H1 (cell line): ENCODE data around the gene TCF4. TPM values are rescaled to one million over a fixed set of nuclear protein-coding genes. Genes with fewer than 3 reads are reported as not detected.

ENCODE experiments used
- CTCF ChIA-PET: fragments of 300-600 bp; sonication (Branson Sonifier 250); formaldehyde crosslinking; loops from one replicate; lab custom pipeline; 2021; ENCODE audit not compliant: partially characterized antibody; lab: Charles Lee
- POLR2A ChIA-PET: fragments of 300-600 bp; sonication (Branson Sonifier 250); formaldehyde crosslinking; loops from one replicate; lab custom pipeline; 2021; ENCODE audit warnings: inconsistent platforms; ENCODE audit not compliant: partially characterized antibody; lab: Charles Lee
- DNase-seq, 2 experiments: peaks; one replicate each; pipeline versions ENCODE4 v3.0.0 to v3.0.0-alpha.2; 2010 to 2022; ENCODE audit warnings: low spot score in 2 of 2, low read depth in 1 of 2, mixed read lengths in 1 of 2
- FAIRE-seq: peaks from 2 replicates; lab custom pipeline; 2011; peaks lifted over from hg19 to GRCh38; lab: Jason Lieb, UNC
- H2AFZ ChIP-seq: 2 replicates; pipeline ENCODE4 v1.8.1; 2012; ENCODE audit warnings: low read length, inconsistent platforms
- H2AK5ac ChIP-seq: 2 replicates; pipeline ENCODE4 v1.6.1; 2013; ENCODE audit warnings: low read depth, low read length
- H2BK120ac ChIP-seq: replicated peaks from 2 replicates; pipeline ENCODE3; 2013; ENCODE audit warnings: low read depth, low read length, inconsistent platforms
- H2BK12ac ChIP-seq: 2 replicates; pipeline ENCODE4 v1.6.1; 2013; ENCODE audit warnings: low read depth, low read length
- H2BK15ac ChIP-seq: 2 replicates; pipeline ENCODE4 v1.6.1; 2013; ENCODE audit warnings: low read length
- H2BK20ac ChIP-seq: 2 replicates; pipeline ENCODE4 v1.6.1; 2013; ENCODE audit warnings: low read length
- H2BK5ac ChIP-seq: 2 replicates; pipeline ENCODE4 v1.6.1; 2013; ENCODE audit warnings: low read depth, low read length
- H3K14ac ChIP-seq: 2 replicates; pipeline ENCODE4 v1.6.1; 2013; ENCODE audit warnings: inconsistent platforms; ENCODE audit not compliant: insufficient read length
- H3K18ac ChIP-seq: 2 replicates; pipeline ENCODE4 v1.6.1; 2013; ENCODE audit warnings: low read length; ENCODE audit errors: extremely low read depth
- H3K23ac ChIP-seq: 2 replicates; pipeline ENCODE4 v1.6.1; 2013; ENCODE audit warnings: inconsistent platforms; ENCODE audit not compliant: insufficient read length
- H3K23me2 ChIP-seq: 2 replicates; pipeline ENCODE4 v1.6.1; 2013; ENCODE audit warnings: low read depth, low read length
- H3K27ac ChIP-seq: 2 replicates; pipeline ENCODE4 v1.6.1; 2011; ENCODE audit warnings: low read depth, low read length, inconsistent platforms
- H3K27me3 ChIP-seq, 4 experiments: replicated peaks in 1 of 4; 1 replicate in 1 of 4; 2 replicates in 3 of 4; pipeline versions ENCODE4 v1.6.1 to v1.8.1; 2011 to 2013; ENCODE audit warnings: low read length in 3 of 4, mild to moderate bottlenecking in 3 of 4, inconsistent platforms in 2 of 4, mixed read lengths in 2 of 4, moderate library complexity in 1 of 4; ENCODE audit not compliant: control insufficient read depth in 3 of 4, insufficient read depth in 3 of 4; ENCODE audit errors: extremely low read depth in 1 of 4
- H3K36me3 ChIP-seq, 4 experiments: 2 replicates each; pipeline versions ENCODE4 v1.6.1 to v1.8.1; 2011 to 2013; ENCODE audit warnings: mild to moderate bottlenecking in 4 of 4, low read length in 3 of 4, moderate library complexity in 2 of 4, control low read depth in 1 of 4, inconsistent platforms in 1 of 4; ENCODE audit not compliant: insufficient read depth in 4 of 4, control insufficient read depth in 2 of 4
- H3K4ac ChIP-seq: replicated peaks from 2 replicates; pipeline ENCODE3; 2013; ENCODE audit warnings: low read length, low read depth, mixed read lengths, inconsistent platforms; ENCODE audit not compliant: insufficient read length
- H3K4me1 ChIP-seq, 4 experiments: replicated peaks in 1 of 4; 1 replicate in 1 of 4; 2 replicates in 3 of 4; pipeline versions ENCODE4 v1.6.1 to v1.8.1; 2011 to 2013; ENCODE audit warnings: low read length in 3 of 4, inconsistent platforms in 2 of 4, mixed read lengths in 1 of 4; ENCODE audit not compliant: insufficient read depth in 4 of 4, control insufficient read depth in 3 of 4
- H3K4me2 ChIP-seq, 2 experiments: 2 replicates each; pipeline versions ENCODE4 v1.6.1 to v1.8.1; 2011 to 2013; ENCODE audit warnings: low read depth in 2 of 2, low read length in 2 of 2, control low read depth in 1 of 2, inconsistent platforms in 1 of 2, mild to moderate bottlenecking in 1 of 2; ENCODE audit not compliant: insufficient read depth in 1 of 2
- H3K4me3 ChIP-seq, 4 experiments: fragments of 200-600, 300-600 bp in 1 of 4; sonication (generic), shearing (Covaris generic), sonication (Bioruptor Twin) in 1 of 4; 2 replicates each; pipeline versions ENCODE4 v1.5.1 to v1.8.1; 2011 to 2016; ENCODE audit warnings: low read length in 4 of 4, low read depth in 3 of 4, control low read depth in 2 of 4, inconsistent platforms in 2 of 4, mild to moderate bottlenecking in 2 of 4, mixed read lengths in 1 of 4, moderate library complexity in 1 of 4; ENCODE audit not compliant: insufficient read depth in 2 of 4; ENCODE audit errors: extremely low read depth in 1 of 4
- H3K56ac ChIP-seq: replicated peaks from 2 replicates; pipeline ENCODE3; 2013; ENCODE audit warnings: low read depth, mild to moderate bottlenecking, mixed read lengths, low read length, inconsistent platforms; ENCODE audit not compliant: insufficient read length
- H3K79me1 ChIP-seq: 2 replicates; pipeline ENCODE4 v1.6.1; 2013; ENCODE audit warnings: low read depth, low read length, control low read depth
- H3K79me2 ChIP-seq, 2 experiments: 2 replicates each; pipeline versions ENCODE4 v1.6.1 to v1.8.1; 2012 to 2013; ENCODE audit warnings: low read length in 2 of 2, mild to moderate bottlenecking in 2 of 2, inconsistent platforms in 1 of 2; ENCODE audit not compliant: insufficient read depth in 2 of 2, control insufficient read depth in 1 of 2
- H3K9ac ChIP-seq, 4 experiments: replicated peaks in 1 of 4; 1 replicate in 1 of 4; 2 replicates in 3 of 4; pipeline versions ENCODE4 v1.6.1 to v1.8.1; 2011 to 2013; ENCODE audit warnings: low read depth in 3 of 4, low read length in 3 of 4, control low read depth in 2 of 4, mild to moderate bottlenecking in 2 of 4, moderate library complexity in 2 of 4, inconsistent platforms in 1 of 4; ENCODE audit errors: extremely low read depth in 1 of 4
- H3K9me3 ChIP-seq, 2 experiments: 2 replicates each; pipeline versions ENCODE4 v1.6.1 to v1.8.1; 2012 to 2013; ENCODE audit warnings: mild to moderate bottlenecking in 2 of 2, moderate library complexity in 2 of 2, control low read depth in 1 of 2, inconsistent platforms in 1 of 2, low read depth in 1 of 2, low read length in 1 of 2, mixed read lengths in 1 of 2; ENCODE audit not compliant: insufficient read depth in 2 of 2
- H4K20me1 ChIP-seq, 2 experiments: replicated peaks in 1 of 2; 2 replicates each; pipeline versions ENCODE3 to v1.8.1; 2011 to 2013; ENCODE audit warnings: inconsistent platforms in 2 of 2, low read length in 2 of 2, mild to moderate bottlenecking in 1 of 2; ENCODE audit not compliant: insufficient read depth in 2 of 2, control insufficient read depth in 1 of 2
- H4K5ac ChIP-seq: 2 replicates; pipeline ENCODE4 v1.6.1; 2013; ENCODE audit warnings: low read length, low read depth, mixed read lengths, inconsistent platforms; ENCODE audit not compliant: insufficient read length
- H4K8ac ChIP-seq: 2 replicates; pipeline ENCODE4 v1.8.0; 2013; ENCODE audit warnings: mild to moderate bottlenecking, moderate library complexity, low read length, inconsistent platforms; ENCODE audit not compliant: insufficient read depth; ENCODE audit errors: extremely low read depth
- H4K91ac ChIP-seq: replicated peaks from 2 replicates; pipeline ENCODE3; 2013; ENCODE audit warnings: low read length, mixed read lengths, inconsistent platforms; ENCODE audit not compliant: insufficient read length
- RBBP5 ChIP-seq: IDR thresholded peaks from 2 replicates; pipeline ENCODE4 v1.7.1; 2012; ENCODE audit warnings: low read depth, mild to moderate bottlenecking, inconsistent platforms, low read length, moderate library complexity, borderline replicate concordance
- TEAD4 ChIP-seq: IDR thresholded peaks from 2 replicates; pipeline ENCODE4 v1.6.1; 2012; ENCODE audit warnings: low read depth, low read length, inconsistent platforms, mixed read lengths
- polyA plus RNA-seq, 7 experiments: library from polyadenylated mRNA; depleted of rRNA in 3 of 7; stranded (reverse) in 5 of 7; unstranded in 2 of 7; fragments of >200 nt in 5 of 7; fragments of 200-250 nt in 2 of 7; gene quantifications; 1 replicate in 5 of 7; 2 replicates in 1 of 7; 4 replicates in 1 of 7; pipeline versions ENCODE4 v1.2.1 to v1.2.3, GENCODE V29; 2011 to 2013; ENCODE audit warnings: missing spikeins in 2 of 7, mixed read lengths in 2 of 7
- total RNA-seq: library from RNA; stranded (reverse); fragmentation: NEBNext Ultra II Directional; extraction: Animal tissue kit (Norgen Biotek cat#: 25700); gene quantifications from 2 replicates; pipeline ENCODE4 v1.2.1, GENCODE V29; 2021

TCF4 gene
- total and polyA plus RNA-seq, 2 of the 8 experiments (the other 6 are each of a cell fraction or from before 2014, with no cell fraction given): 59.3 to 118 TPM

DNA sequence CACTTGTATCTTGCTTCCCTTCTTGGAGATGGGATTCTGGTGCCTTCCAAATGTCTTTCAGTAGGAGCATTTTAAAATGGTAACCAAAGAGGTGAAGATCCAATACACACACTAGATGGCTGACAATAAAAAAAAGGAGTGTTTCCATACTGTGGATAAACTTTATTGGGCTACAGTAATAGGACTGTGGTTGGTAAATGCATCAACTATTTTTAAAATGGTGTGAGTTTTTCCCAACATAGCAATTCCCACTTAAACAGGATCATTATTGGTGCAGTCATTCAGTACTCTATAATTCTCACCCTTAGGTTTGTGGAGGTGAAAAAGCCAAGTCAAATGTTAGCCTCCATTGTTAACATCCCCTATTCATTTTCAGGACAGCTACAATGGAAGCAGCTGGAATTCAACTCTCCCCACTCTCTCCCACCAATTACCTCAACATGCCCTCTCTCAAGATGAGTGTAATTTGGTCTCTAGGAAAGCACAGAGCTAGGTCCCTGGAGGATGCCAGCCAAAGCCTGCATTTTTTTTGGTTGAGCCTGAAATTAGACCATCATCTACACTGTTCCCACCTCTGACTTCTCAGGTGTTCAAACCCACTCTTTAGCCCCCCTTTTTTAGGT is 273.3 kb downstream of the TCF4 start:
- H3K56ac ChIP-seq: no peak overlapping the region
- H3K4me1 ChIP-seq: peaks cover 0 to 13% (median 5%) of the 10 kb centered on the region in 4 experiments; a peak in 4 of 7 replicates
- peaks cover 0 to 2% of the 10 kb centered on the region in 2 experiments for H4K20me1 ChIP-seq
- no peak overlapping the region for H2BK12ac ChIP-seq
- POLR2A ChIA-PET: interaction anchor here (0.6 kb wide), 1 partner anchor 45 kb away, joined by 3 read pairs; no protein-coding TSS in a partner anchor
- H3K27me3 ChIP-seq: no peaks in the 10 kb centered on the region
- no peak overlapping the region for H3K4ac ChIP-seq
- FAIRE-seq (peak; percentile 58), DNase-seq (no peak)
- TF ChIP-seq RBBP5: no peak
- TF ChIP-seq TEAD4: peak; percentile 51
- H3K36me3 ChIP-seq: no peaks in the 10 kb centered on the region
- no peak overlapping the region for H3K9ac ChIP-seq
- H2BK20ac ChIP-seq: no peak overlapping the region
- CTCF ChIA-PET: no interaction called here
- H3K18ac ChIP-seq: no peak overlapping the region
- H4K91ac ChIP-seq: no peak overlapping the region
- no peak overlapping the region for H3K4me3 ChIP-seq
- peak overlapping the region in 1 of 2 experiments; percentile 24; a peak in 1 of 4 replicates for H3K4me2 ChIP-seq
- no peak overlapping the region for H3K23ac ChIP-seq
- no peak overlapping the region for H3K14ac ChIP-seq
- H3K9me3 ChIP-seq: no peaks in the 10 kb centered on the region
- H4K5ac ChIP-seq: no peak overlapping the region
- no peak overlapping the region for H2AFZ ChIP-seq
- H4K8ac ChIP-seq: no peak overlapping the region
- no peak overlapping the region for H2AK5ac ChIP-seq
- no peaks in the 10 kb centered on the region for H3K23me2 ChIP-seq
- no peak overlapping the region for H2BK15ac ChIP-seq
- peaks cover 0 to 69% of the 10 kb centered on the region in 2 experiments; a peak in 2 of 4 replicates for H3K79me2 ChIP-seq
- no peak overlapping the region for H3K27ac ChIP-seq
- H2BK120ac ChIP-seq: no peak overlapping the region
- H2BK5ac ChIP-seq: no peak overlapping the region
- H3K79me1 ChIP-seq: no peaks in the 10 kb centered on the region
